ENCODE data around the gene ANK3.

The ANK3 gene

GRCh38 chr10:60286559-60286958, 103.1 kb downstream of the ANK3 start:
- TF ChIP-seq REST (IDR thresholded peaks at IDR 0.05; ENCODE audit: insufficient read depth in 1 of 2, low read depth in 2 of 2, low read length in 2 of 2) (no peak), POLR2AphosphoS5 (IDR thresholded peaks at IDR 0.05; ENCODE audit: low read depth, low read length) (no peak), FOXP2 (optimal IDR thresholded peaks at IDR 0.05; ENCODE audit: borderline replicate concordance, extremely low read depth, extremely low read length, insufficient read depth) (no peak), TAF1 (IDR thresholded peaks at IDR 0.05; ENCODE audit: borderline replicate concordance, insufficient read depth, low read length) (no peak), SIN3A (IDR thresholded peaks at IDR 0.05; ENCODE audit: borderline replicate concordance, insufficient read depth, low read length) (no peak)

GRCh38 chr10:60283397-60283796, 106.3 kb downstream of the ANK3 start:
- no peak for TF ChIP-seq FOXP2 (optimal IDR thresholded peaks at IDR 0.05; ENCODE audit: borderline replicate concordance, extremely low read depth, extremely low read length, insufficient read depth)
- TF ChIP-seq SIN3A (IDR thresholded peaks at IDR 0.05; ENCODE audit: borderline replicate concordance, insufficient read depth, low read length): no peak
- no peak for TF ChIP-seq POLR2AphosphoS5 (IDR thresholded peaks at IDR 0.05; ENCODE audit: low read depth, low read length)
- no peak for TF ChIP-seq REST (IDR thresholded peaks at IDR 0.05; ENCODE audit: insufficient read depth in 1 of 2, low read depth in 2 of 2, low read length in 2 of 2)
- no peak for TF ChIP-seq TAF1 (IDR thresholded peaks at IDR 0.05; ENCODE audit: borderline replicate concordance, insufficient read depth, low read length)

DNA sequence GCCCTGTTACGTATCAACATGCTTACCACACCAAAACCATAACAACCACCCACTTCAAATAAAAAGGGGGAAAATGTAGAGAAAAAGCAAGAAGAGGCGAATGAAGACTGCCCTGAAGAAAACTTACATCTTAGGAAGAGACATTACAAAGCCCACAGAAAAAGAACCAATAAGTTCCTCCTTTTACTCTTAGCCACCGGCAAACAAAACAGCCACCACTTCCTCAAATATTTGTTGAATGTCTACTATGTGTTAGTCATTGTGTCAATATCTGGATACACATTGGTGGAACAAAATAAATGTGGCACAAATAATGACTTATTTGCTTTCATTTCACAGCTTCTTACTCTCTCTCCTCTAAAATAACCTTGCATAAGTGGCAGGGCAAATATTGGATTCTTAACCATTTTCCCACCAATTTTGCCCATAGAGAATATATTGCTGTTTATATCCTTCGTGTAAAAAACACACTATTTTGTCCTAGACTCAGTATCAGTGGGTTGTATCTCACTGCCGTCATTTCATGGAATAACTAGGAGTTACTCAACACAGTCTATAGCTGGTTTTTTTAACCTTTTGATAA, 106.8 kb downstream of the ANK3 start:
- TF ChIP-seq TAF1 (IDR thresholded peaks at IDR 0.05; ENCODE audit: borderline replicate concordance, insufficient read depth, low read length): no peak
- no peak for TF ChIP-seq SIN3A (IDR thresholded peaks at IDR 0.05; ENCODE audit: borderline replicate concordance, insufficient read depth, low read length)
- no peak for TF ChIP-seq REST (IDR thresholded peaks at IDR 0.05; ENCODE audit: insufficient read depth in 1 of 2, low read depth in 2 of 2, low read length in 2 of 2)
- TF ChIP-seq POLR2AphosphoS5 (IDR thresholded peaks at IDR 0.05; ENCODE audit: low read depth, low read length): no peak
- TF ChIP-seq FOXP2 (optimal IDR thresholded peaks at IDR 0.05; ENCODE audit: borderline replicate concordance, extremely low read depth, extremely low read length, insufficient read depth): no peak

DNA sequence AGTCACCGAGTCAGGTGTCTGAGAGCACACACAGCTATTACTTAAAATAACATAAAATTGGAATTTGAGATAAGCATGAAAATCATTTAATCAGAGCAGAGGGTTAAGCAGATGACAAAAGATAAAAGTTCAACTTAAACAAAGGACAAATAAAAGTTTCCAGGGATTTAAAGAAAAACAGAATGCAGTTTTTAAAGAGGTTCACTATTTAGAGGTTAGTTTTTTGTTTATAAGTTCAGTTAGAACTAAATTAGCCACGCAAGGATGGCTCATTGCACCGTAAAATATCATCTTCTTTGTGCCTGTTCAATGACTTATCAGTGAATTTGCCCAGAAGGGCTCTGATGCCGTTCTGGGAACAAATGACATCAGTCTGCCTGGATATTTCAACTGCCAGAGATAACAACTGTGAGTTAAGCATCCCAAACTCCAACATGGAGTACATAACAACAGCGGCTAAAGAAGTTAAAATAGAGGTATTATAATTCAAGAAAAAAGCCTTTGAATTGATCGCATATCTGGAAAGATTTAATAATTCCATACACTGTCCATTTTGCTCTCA, 107.8 kb downstream of the ANK3 start:
- TF ChIP-seq TAF1 (IDR thresholded peaks at IDR 0.05; ENCODE audit: borderline replicate concordance, insufficient read depth, low read length): no peak
- no peak for TF ChIP-seq SIN3A (IDR thresholded peaks at IDR 0.05; ENCODE audit: borderline replicate concordance, insufficient read depth, low read length)
- TF ChIP-seq POLR2AphosphoS5 (IDR thresholded peaks at IDR 0.05; ENCODE audit: low read depth, low read length): no peak
- TF ChIP-seq REST (IDR thresholded peaks at IDR 0.05; ENCODE audit: insufficient read depth in 1 of 2, low read depth in 2 of 2, low read length in 2 of 2): no peak
